HCT116 (cell line): Measurements from ENCODE around the gene CADPS. TPM values are rescaled to one million over a fixed set of nuclear protein-coding genes. Genes with fewer than 3 reads are reported as not detected.

ENCODE experiments used
- ATAC-seq: fragments of 200-7000 bp; cut with Tn5 transposase; 2 replicates; pipeline ENCODE4 v1.9.1; 2020; ENCODE audit warnings: mild to moderate bottlenecking, moderate library complexity
- BruUV-seq: library from RNA; stranded (reverse); fragments of 400-500 nt; replicated peaks from 2 replicates; lab custom pipeline; 2021; lab: Mats Ljungman, UMichigan
- CTCF ChIA-PET: fragments of 300-600 bp; sonication (Branson Sonifier 250); formaldehyde crosslinking; loops from one replicate; lab custom pipeline; 2021; ENCODE audit warnings: antibody characterized with exemption; lab: Charles Lee
- POLR2A ChIA-PET: fragments of 300-600, 350-600 bp; sonication (Branson Sonifier 250); formaldehyde crosslinking; loops from one replicate; lab custom pipeline; 2021; ENCODE audit warnings: antibody characterized with exemption; lab: Charles Lee
- RAD21 ChIA-PET, 2 experiments: fragments of 300-600 bp; sonication (Branson Sonifier 250); formaldehyde crosslinking; loops; one replicate each; lab custom pipeline; 2023; ENCODE audit warnings: low total read pairs in 2 of 2; ENCODE audit not compliant: uncharacterized antibody in 2 of 2, unreplicated experiment in 2 of 2, low non-redundant PET in 1 of 2; lab: Charles Lee
- DNase-seq: peaks from one replicate; pipeline ENCODE4 v3.0.0-alpha.2; 2010; ENCODE audit warnings: low read depth, low spot score
- H2AFZ ChIP-seq: fragments of 200-600 bp; shearing (Covaris generic), sonication (generic); 2 replicates; pipeline ENCODE4 v1.6.1; 2017; ENCODE audit warnings: low read depth, mixed run types, mixed read lengths, antibody characterized with exemption, low read length; ENCODE audit not compliant: poor library complexity, severe bottlenecking
- H3K27ac ChIP-seq: 2 replicates; pipeline ENCODE4 v1.5.1; 2012; ENCODE audit warnings: low read depth, low read length
- H3K27me3 ChIP-seq: fragments of 200-600 bp; sonication (generic); 2 replicates; pipeline ENCODE4 v1.6.1; 2016; ENCODE audit warnings: mixed run types, low read length, mixed read lengths; ENCODE audit not compliant: insufficient read depth
- H3K36me3 ChIP-seq, 2 experiments: fragments of 200-500 bp in 1 of 2; fragments of 200-600 bp in 1 of 2; sonication (Bioruptor generic) in 1 of 2; sonication (generic) in 1 of 2; 2 replicates each; pipeline versions ENCODE4 v1.5.1 to v1.6.1; 2014 to 2016; ENCODE audit warnings: low read length in 2 of 2, inconsistent platforms in 1 of 2, mixed read lengths in 1 of 2, mixed run types in 1 of 2; ENCODE audit not compliant: insufficient read depth in 2 of 2, control insufficient read depth in 1 of 2
- H3K4me1 ChIP-seq, 2 experiments: fragments of 200-600 bp in 1 of 2; sonication (generic) in 1 of 2; 2 replicates each; pipeline versions ENCODE4 v1.5.1 to v1.6.1; 2012 to 2017; ENCODE audit warnings: low read length in 2 of 2, inconsistent platforms in 1 of 2, mild to moderate bottlenecking in 1 of 2, mixed read lengths in 1 of 2, mixed run types in 1 of 2, moderate library complexity in 1 of 2; ENCODE audit not compliant: insufficient read depth in 2 of 2, control insufficient read depth in 1 of 2
- H3K4me2 ChIP-seq: fragments of 200-600 bp; sonication (generic); 2 replicates; pipeline ENCODE4 v1.6.1; 2017; ENCODE audit warnings: mixed run types, low read length, mixed read lengths
- H3K4me3 ChIP-seq, 2 experiments: fragments of 200-600 bp in 1 of 2; sonication (generic) in 1 of 2; replicated peaks in 1 of 2; 2 replicates each; pipeline ENCODE4 v1.5.1; 2011 to 2016; ENCODE audit warnings: low read length in 2 of 2, control low read depth in 1 of 2, low read depth in 1 of 2, mild to moderate bottlenecking in 1 of 2, mixed read lengths in 1 of 2, mixed run types in 1 of 2
- H3K79me2 ChIP-seq: fragments of 200-600 bp; sonication (generic); 2 replicates; pipeline ENCODE4 v1.6.1; 2017; ENCODE audit warnings: mild to moderate bottlenecking, mixed run types, low read length, moderate library complexity, mixed read lengths; ENCODE audit not compliant: insufficient read depth
- H3K9ac ChIP-seq: fragments of 200-600 bp; sonication (generic); 2 replicates; pipeline ENCODE4 v1.6.1; 2016; ENCODE audit warnings: low read length, mixed read lengths
- H3K9me2 ChIP-seq: fragments of 200-600 bp; sonication (generic), shearing (Covaris generic); 2 replicates; pipeline ENCODE4 v1.6.1; 2017; ENCODE audit warnings: mixed run types, mild to moderate bottlenecking, moderate library complexity; ENCODE audit not compliant: insufficient read depth
- H3K9me3 ChIP-seq, 2 experiments: fragments of 200-500 bp in 1 of 2; fragments of 200-600 bp in 1 of 2; sonication (Bioruptor generic) in 1 of 2; sonication (generic) in 1 of 2; 2 replicates each; pipeline ENCODE4 v1.6.1; 2014 to 2017; ENCODE audit warnings: low read length in 2 of 2, mixed read lengths in 2 of 2, inconsistent platforms in 1 of 2, low read depth in 1 of 2, mild to moderate bottlenecking in 1 of 2, mixed run types in 1 of 2, moderate library complexity in 1 of 2; ENCODE audit not compliant: control insufficient read depth in 1 of 2, insufficient read depth in 1 of 2
- H4K20me1 ChIP-seq: fragments of 200-600 bp; sonication (generic), shearing (Covaris generic); 2 replicates; pipeline ENCODE4 v1.6.1; 2017; ENCODE audit warnings: mixed run types, mild to moderate bottlenecking, moderate library complexity; ENCODE audit not compliant: insufficient read depth
- ATF3 ChIP-seq: IDR thresholded peaks from 2 replicates; pipeline ENCODE4 v1.6.1; 2012
- CBX3 ChIP-seq: IDR thresholded peaks from 2 replicates; pipeline ENCODE4 v1.6.1; 2012; ENCODE audit warnings: low read depth
- EGR1 ChIP-seq: IDR thresholded peaks from 2 replicates; pipeline ENCODE4 v1.6.1; 2012; ENCODE audit warnings: low read depth
- ELF1 ChIP-seq: IDR thresholded peaks from 2 replicates; pipeline ENCODE4 v1.6.1; 2012; ENCODE audit warnings: low read depth, borderline replicate concordance
- EZH2phosphoT487 ChIP-seq: fragments of 200-600 bp; IDR thresholded peaks from 2 replicates; pipeline ENCODE4 v1.6.1; 2018; ENCODE audit warnings: antibody characterized with exemption, borderline replicate concordance
- JUND ChIP-seq: IDR thresholded peaks from 2 replicates; pipeline ENCODE4 v1.6.1; 2012
- SP1 ChIP-seq: IDR thresholded peaks from 2 replicates; pipeline ENCODE4 v1.6.1; 2012; ENCODE audit warnings: low read depth
- SRF ChIP-seq: IDR thresholded peaks from 2 replicates; pipeline ENCODE4 v1.6.1; 2012; ENCODE audit warnings: low read depth
- YY1 ChIP-seq: IDR thresholded peaks from 2 replicates; pipeline ENCODE4 v1.6.1; 2011; ENCODE audit warnings: low read length, low read depth, moderate library complexity, mild to moderate bottlenecking; ENCODE audit not compliant: insufficient replicate concordance; ENCODE audit errors: extremely low read depth
- ZNF274 ChIP-seq: fragments of 200-500 bp; sonication (Bioruptor generic); IDR thresholded peaks from 2 replicates; pipeline ENCODE4 v1.6.1; 2014; ENCODE audit warnings: mild to moderate bottlenecking, low read depth, low read length, inconsistent platforms
- intact Hi-C: fragments of 100-400 bp; cut with micrococcal nuclease; formaldehyde crosslinking; loops from 2 replicates; pipeline ENCODE4 v1.10.0; 2022
- total RNA-seq: library from RNA; stranded (reverse); gene quantifications from one replicate; pipeline ENCODE4 v1.2.1, GENCODE V29; 2021; ENCODE audit not compliant: unreplicated experiment
- TF ChIP-seq, protein P1 (sequence below): IDR thresholded peaks from 2 replicates; pipeline ENCODE4 v1.6.1; 2012
- TF ChIP-seq, protein P2 (sequence below): IDR thresholded peaks from 2 replicates; pipeline ENCODE4 v1.6.1; 2012; ENCODE audit warnings: low read depth

The CADPS gene
- total RNA-seq, 1 experiment from 2014 or later = not detected

DNA sequence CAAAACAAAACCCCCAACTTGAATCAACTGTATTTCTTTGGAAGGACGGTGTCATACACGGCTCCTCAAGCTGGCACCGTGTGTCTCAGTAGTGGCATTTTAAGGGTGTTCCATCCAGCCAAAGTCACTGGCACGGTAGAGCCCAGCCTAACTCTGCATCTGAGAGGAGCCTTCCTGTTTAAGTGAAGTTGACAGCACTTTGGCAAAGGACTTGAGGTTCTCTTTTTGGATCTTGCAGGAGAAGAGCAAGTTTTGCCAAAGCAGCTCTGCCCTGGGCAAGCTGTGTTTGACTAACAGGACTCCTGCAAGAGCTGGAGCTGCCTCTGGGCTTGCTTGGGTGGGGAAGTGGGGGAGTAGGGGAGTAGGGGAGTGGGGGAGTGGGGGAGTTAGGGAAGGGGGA, 392.3 kb downstream of the CADPS start:
- H3K9me3 ChIP-seq = no peaks in the 10 kb centered on the region
- no peak overlapping the region for H3K9ac ChIP-seq
- ATAC-seq (no peak), DNase-seq (no peak)
- no peaks in the 10 kb centered on the region for H4K20me1 ChIP-seq
- intact Hi-C loops = no loop called here
- H3K27ac ChIP-seq = no peak overlapping the region
- CTCF ChIA-PET = no interaction called here
- TF ChIP-seq EGR1 (no peak), SRF (no peak), SP1 (no peak), YY1 (no peak), ATF3 (no peak), EZH2phosphoT487 (no peak), CBX3 (no peak), ZNF274 (no peak), ELF1 (no peak), JUND (no peak)
- TF ChIP-seq, protein P1, sequence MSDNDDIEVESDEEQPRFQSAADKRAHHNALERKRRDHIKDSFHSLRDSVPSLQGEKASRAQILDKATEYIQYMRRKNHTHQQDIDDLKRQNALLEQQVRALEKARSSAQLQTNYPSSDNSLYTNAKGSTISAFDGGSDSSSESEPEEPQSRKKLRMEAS = no peak
- TF ChIP-seq, protein P2, sequence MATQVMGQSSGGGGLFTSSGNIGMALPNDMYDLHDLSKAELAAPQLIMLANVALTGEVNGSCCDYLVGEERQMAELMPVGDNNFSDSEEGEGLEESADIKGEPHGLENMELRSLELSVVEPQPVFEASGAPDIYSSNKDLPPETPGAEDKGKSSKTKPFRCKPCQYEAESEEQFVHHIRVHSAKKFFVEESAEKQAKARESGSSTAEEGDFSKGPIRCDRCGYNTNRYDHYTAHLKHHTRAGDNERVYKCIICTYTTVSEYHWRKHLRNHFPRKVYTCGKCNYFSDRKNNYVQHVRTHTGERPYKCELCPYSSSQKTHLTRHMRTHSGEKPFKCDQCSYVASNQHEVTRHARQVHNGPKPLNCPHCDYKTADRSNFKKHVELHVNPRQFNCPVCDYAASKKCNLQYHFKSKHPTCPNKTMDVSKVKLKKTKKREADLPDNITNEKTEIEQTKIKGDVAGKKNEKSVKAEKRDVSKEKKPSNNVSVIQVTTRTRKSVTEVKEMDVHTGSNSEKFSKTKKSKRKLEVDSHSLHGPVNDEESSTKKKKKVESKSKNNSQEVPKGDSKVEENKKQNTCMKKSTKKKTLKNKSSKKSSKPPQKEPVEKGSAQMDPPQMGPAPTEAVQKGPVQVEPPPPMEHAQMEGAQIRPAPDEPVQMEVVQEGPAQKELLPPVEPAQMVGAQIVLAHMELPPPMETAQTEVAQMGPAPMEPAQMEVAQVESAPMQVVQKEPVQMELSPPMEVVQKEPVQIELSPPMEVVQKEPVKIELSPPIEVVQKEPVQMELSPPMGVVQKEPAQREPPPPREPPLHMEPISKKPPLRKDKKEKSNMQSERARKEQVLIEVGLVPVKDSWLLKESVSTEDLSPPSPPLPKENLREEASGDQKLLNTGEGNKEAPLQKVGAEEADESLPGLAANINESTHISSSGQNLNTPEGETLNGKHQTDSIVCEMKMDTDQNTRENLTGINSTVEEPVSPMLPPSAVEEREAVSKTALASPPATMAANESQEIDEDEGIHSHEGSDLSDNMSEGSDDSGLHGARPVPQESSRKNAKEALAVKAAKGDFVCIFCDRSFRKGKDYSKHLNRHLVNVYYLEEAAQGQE = no peak
- no peaks in the 10 kb centered on the region for H3K79me2 ChIP-seq
- RAD21 ChIA-PET = no interaction called here
- no peak overlapping the region for H2AFZ ChIP-seq
- H3K9me2 ChIP-seq = no peaks in the 10 kb centered on the region
- H3K27me3 ChIP-seq = peaks cover 44% of the 10 kb centered on the region
- POLR2A ChIA-PET = no interaction called here
- H3K4me3 ChIP-seq = no peak overlapping the region
- no peaks in the 10 kb centered on the region for H3K36me3 ChIP-seq
- H3K4me1 ChIP-seq = no peaks in the 10 kb centered on the region
- no peak overlapping the region for H3K4me2 ChIP-seq
- no TSS peak for BruUV-seq
